Nephron (organoid): ENCODE measurements around the gene MGAT4D.

Source experiments
- H3K27ac Mint-ChIP-seq, 3 experiments: 2 replicates each; pipeline ENCODE4 v1.8.0; 2020; ENCODE audit warnings: mixed read lengths in 3 of 3, mild to moderate bottlenecking in 2 of 3, moderate library complexity in 1 of 3
- H3K27me3 Mint-ChIP-seq: 2 replicates; pipeline ENCODE4 v1.8.0; 2021; ENCODE audit warnings: low read depth, mild to moderate bottlenecking, moderate library complexity, mixed read lengths
- H3K36me3 Mint-ChIP-seq: 2 replicates; pipeline ENCODE4 v1.8.0; 2020; ENCODE audit warnings: low read depth, mixed read lengths
- H3K4me1 Mint-ChIP-seq: 2 replicates; pipeline ENCODE4 v1.8.0; 2020; ENCODE audit warnings: mixed read lengths
- H3K4me3 Mint-ChIP-seq, 3 experiments: 2 replicates each; pipeline ENCODE4 v1.8.0; 2020; ENCODE audit warnings: mild to moderate bottlenecking in 3 of 3, mixed read lengths in 3 of 3, moderate library complexity in 2 of 3
- H3K9me3 Mint-ChIP-seq: 2 replicates; pipeline ENCODE4 v1.8.0; 2020; ENCODE audit warnings: mixed read lengths
- CTCF ChIP-seq, 3 experiments: fragments of 200-600 bp; sonication (generic); IDR thresholded peaks; one replicate each; pipeline ENCODE4 v1.5.0; 2021; ENCODE audit warnings: antibody characterized with exemption in 3 of 3; ENCODE audit not compliant: unreplicated experiment in 3 of 3

The MGAT4D gene

GRCh38 chr4:140497747-140498636 lies at the start of gene MGAT4D:
MGAT4D (minus strand) TSS chr4:140498293; CDS start chr4:140498222, 71 bp downstream.
- TF ChIP-seq CTCF (IDR thresholded peaks at IDR 0.05; ENCODE audit: unreplicated experiment in 3 of 3): no peak
- H3K36me3 Mint-ChIP-seq: no peaks in the 10 kb centered on the region
- no peaks in the 10 kb centered on the region for H3K9me3 Mint-ChIP-seq
- H3K27ac Mint-ChIP-seq: no peak within 1 kb of the TSS
- H3K4me1 Mint-ChIP-seq: no peaks in the 10 kb centered on the region
- peak within 1 kb of the TSS; percentile 69 to 74 (median 73) for H3K4me3 Mint-ChIP-seq
- H3K27me3 Mint-ChIP-seq: peaks cover 69% of the 10 kb centered on the region

- H3K36me3 Mint-ChIP-seq: peaks cover 39% of the 10 kb centered on the region
- no peaks in the 10 kb centered on the region for H3K9me3 Mint-ChIP-seq
- no peaks in the 10 kb centered on the region for H3K4me1 Mint-ChIP-seq
- H3K4me3 Mint-ChIP-seq: no peak overlapping the region
- TF ChIP-seq CTCF (IDR thresholded peaks at IDR 0.05; ENCODE audit: unreplicated experiment in 3 of 3): no peak
- no peaks in the 10 kb centered on the region for H3K27me3 Mint-ChIP-seq
- H3K27ac Mint-ChIP-seq: no peak overlapping the region
These were observed 35.9 kb upstream of the MGAT4D start for GRCh38 chr4:140533951-140534480.

GRCh38 chr4:140529434-140529833 lies 31.3 kb upstream of the MGAT4D start:
- H3K36me3 Mint-ChIP-seq: peaks cover 49% of the 10 kb centered on the region
- H3K9me3 Mint-ChIP-seq: no peaks in the 10 kb centered on the region
- H3K27me3 Mint-ChIP-seq: no peaks in the 10 kb centered on the region
- H3K4me3 Mint-ChIP-seq: no peak overlapping the region
- H3K4me1 Mint-ChIP-seq: peaks cover 19% of the 10 kb centered on the region
- no peak for TF ChIP-seq CTCF (IDR thresholded peaks at IDR 0.05; ENCODE audit: unreplicated experiment in 3 of 3)
- no peak overlapping the region for H3K27ac Mint-ChIP-seq

- Mint-ChIP-seq H3K9me3 (no peaks in the 10 kb centered on the region), H3K4me1 (peaks cover 29% of the 10 kb centered on the region), H3K27ac (peak within 1 kb of the TSS; percentile 76 to 94 (median 92)), H3K4me3 (peak within 1 kb of the TSS; percentile 84 to 90 (median 87)), H3K36me3 (peaks cover 24% of the 10 kb centered on the region), H3K27me3 (no peaks in the 10 kb centered on the region)
- TF ChIP-seq CTCF (IDR thresholded peaks at IDR 0.05; ENCODE audit: unreplicated experiment in 3 of 3): peak; percentile 93 to 99 (median 95)
These were observed 26.0 kb upstream of the MGAT4D start, which contains the start of gene ELMOD2 for GRCh38 chr4:140523857-140524742. ELMOD2 (plus strand) TSS chr4:140524168; CDS start chr4:140525429, 1,261 bp downstream.

- H3K36me3 Mint-ChIP-seq: peaks cover 22% of the 10 kb centered on the region
- H3K4me1 Mint-ChIP-seq: peaks cover 29% of the 10 kb centered on the region
- peak overlapping the region; percentile 76 to 94 (median 92) for H3K27ac Mint-ChIP-seq
- TF ChIP-seq CTCF (IDR thresholded peaks at IDR 0.05; ENCODE audit: unreplicated experiment in 3 of 3): no peak
- peak overlapping the region; percentile 84 to 90 (median 87) for H3K4me3 Mint-ChIP-seq
- no peaks in the 10 kb centered on the region for H3K9me3 Mint-ChIP-seq
- H3K27me3 Mint-ChIP-seq: no peaks in the 10 kb centered on the region
These were observed 25.3 kb upstream of the MGAT4D start for GRCh38 chr4:140523370-140523856.
